ENCODE results near the gene NUP214. TPM values are rescaled to one million over a fixed set of nuclear protein-coding genes. Genes with fewer than 3 reads are reported as not detected.

Gene NUP214
- total RNA-seq, 1 experiment from 2014 or later: 35.5 TPM

DNA sequence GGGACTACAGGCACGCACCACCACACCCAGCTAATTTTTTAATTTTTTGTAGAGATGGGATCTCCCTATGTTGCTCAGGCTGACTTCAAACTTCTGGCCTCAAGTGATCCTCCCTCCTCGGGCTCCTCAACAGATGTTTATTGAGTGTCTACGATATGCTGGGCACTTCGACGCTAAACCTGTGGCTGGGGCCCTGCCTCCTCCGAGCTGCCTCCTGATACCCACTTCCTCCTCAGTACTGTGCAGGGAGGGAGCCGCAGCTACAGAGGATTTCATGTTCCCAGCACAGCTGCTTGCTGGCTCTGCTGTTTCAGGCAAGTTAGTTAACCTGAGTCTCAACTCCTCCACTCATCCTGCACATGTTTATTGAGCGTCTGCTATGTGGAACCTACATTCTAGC, 19.4 kb upstream of the NUP214 start (continued):
- TF ChIP-seq, protein P1, sequence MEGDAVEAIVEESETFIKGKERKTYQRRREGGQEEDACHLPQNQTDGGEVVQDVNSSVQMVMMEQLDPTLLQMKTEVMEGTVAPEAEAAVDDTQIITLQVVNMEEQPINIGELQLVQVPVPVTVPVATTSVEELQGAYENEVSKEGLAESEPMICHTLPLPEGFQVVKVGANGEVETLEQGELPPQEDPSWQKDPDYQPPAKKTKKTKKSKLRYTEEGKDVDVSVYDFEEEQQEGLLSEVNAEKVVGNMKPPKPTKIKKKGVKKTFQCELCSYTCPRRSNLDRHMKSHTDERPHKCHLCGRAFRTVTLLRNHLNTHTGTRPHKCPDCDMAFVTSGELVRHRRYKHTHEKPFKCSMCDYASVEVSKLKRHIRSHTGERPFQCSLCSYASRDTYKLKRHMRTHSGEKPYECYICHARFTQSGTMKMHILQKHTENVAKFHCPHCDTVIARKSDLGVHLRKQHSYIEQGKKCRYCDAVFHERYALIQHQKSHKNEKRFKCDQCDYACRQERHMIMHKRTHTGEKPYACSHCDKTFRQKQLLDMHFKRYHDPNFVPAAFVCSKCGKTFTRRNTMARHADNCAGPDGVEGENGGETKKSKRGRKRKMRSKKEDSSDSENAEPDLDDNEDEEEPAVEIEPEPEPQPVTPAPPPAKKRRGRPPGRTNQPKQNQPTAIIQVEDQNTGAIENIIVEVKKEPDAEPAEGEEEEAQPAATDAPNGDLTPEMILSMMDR (IDR thresholded peaks at IDR 0.05 in 2 of 3, conservative IDR thresholded peaks at IDR 0.05 in 1 of 3; ENCODE audit: borderline replicate concordance in 1 of 3, insufficient read depth in 1 of 3, low read depth in 2 of 3, low read length in 2 of 3): no peak
- TF ChIP-seq ELF1 (IDR thresholded peaks at IDR 0.05; ENCODE audit: borderline replicate concordance, low read depth) (no peak), ZFX (IDR thresholded peaks at IDR 0.05) (no peak), SIN3A (IDR thresholded peaks at IDR 0.05; ENCODE audit: low read depth) (no peak), FOSL1 (IDR thresholded peaks at IDR 0.05; ENCODE audit: low read depth) (no peak), YY1 (IDR thresholded peaks at IDR 0.05; ENCODE audit: extremely low read depth, insufficient replicate concordance, low read depth, low read length) (no peak)
- TF ChIP-seq, protein P2, sequence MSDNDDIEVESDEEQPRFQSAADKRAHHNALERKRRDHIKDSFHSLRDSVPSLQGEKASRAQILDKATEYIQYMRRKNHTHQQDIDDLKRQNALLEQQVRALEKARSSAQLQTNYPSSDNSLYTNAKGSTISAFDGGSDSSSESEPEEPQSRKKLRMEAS (IDR thresholded peaks at IDR 0.05): no peak

DNA sequence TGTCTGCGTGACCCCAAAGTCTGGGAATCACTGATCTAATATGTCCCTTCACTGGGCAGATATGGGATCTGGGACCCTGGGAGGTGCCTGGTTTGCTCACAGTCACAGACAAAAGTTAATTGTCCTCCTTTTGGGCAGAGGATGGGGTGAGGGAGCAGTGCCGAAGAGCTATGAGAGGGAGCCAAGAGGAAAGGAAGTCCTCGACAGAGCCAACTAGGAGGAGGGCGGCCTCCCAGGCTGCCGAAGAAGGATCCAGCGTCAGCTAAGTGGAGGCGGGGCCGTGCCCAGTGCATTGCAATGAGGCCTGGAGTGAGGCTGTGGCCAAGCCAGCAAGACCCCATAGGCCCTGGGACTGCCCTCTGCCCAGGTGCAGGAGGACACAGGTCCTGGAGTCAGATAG, 17.6 kb upstream of the NUP214 start:
- no peak for DNase-seq (ENCODE audit: low read depth, low spot score)
- H3K4me2 ChIP-seq (ENCODE audit: low read length): no peak overlapping the region
- H3K4me1 ChIP-seq (ENCODE audit: control insufficient read depth in 1 of 2, insufficient read depth in 2 of 2, low read length in 2 of 2): no peaks in the 10 kb centered on the region
- no peaks in the 10 kb centered on the region for H3K9me3 ChIP-seq (ENCODE audit: control insufficient read depth in 1 of 2, insufficient read depth in 1 of 2, low read depth in 1 of 2, low read length in 2 of 2)
- H3K9ac ChIP-seq (ENCODE audit: low read length): no peak overlapping the region
- H3K79me2 ChIP-seq (ENCODE audit: insufficient read depth, low read length): no peaks in the 10 kb centered on the region
- intact Hi-C loops (cut with micrococcal nuclease): no loop called here
- no peaks in the 10 kb centered on the region for H3K9me2 ChIP-seq (ENCODE audit: insufficient read depth)
- CTCF ChIA-PET: no interaction called here
- no peak for ATAC-seq
- H4K20me1 ChIP-seq (ENCODE audit: insufficient read depth): no peaks in the 10 kb centered on the region
- no peaks in the 10 kb centered on the region for H3K36me3 ChIP-seq (ENCODE audit: control insufficient read depth in 1 of 2, insufficient read depth in 2 of 2, low read length in 2 of 2)
- no TSS peak for BruUV-seq (replicated peaks)
- no peak overlapping the region for H2AFZ ChIP-seq (ENCODE audit: low read depth, low read length, poor library complexity, severe bottlenecking)
- no peak overlapping the region for H3K4me3 ChIP-seq (replicated peaks in 1 of 2; ENCODE audit: low read depth in 1 of 2, low read length in 2 of 2)
- RAD21 ChIA-PET (ENCODE audit: low non-redundant PET in 1 of 2, low total read pairs in 2 of 2, uncharacterized antibody in 2 of 2, unreplicated experiment in 2 of 2): no interaction called here
- no peak overlapping the region for H3K27ac ChIP-seq (ENCODE audit: low read depth, low read length)
- POLR2A ChIA-PET: no interaction called here
- H3K27me3 ChIP-seq (ENCODE audit: insufficient read depth, low read length): no peaks in the 10 kb centered on the region
- TF ChIP-seq POLR2AphosphoS5 (IDR thresholded peaks at IDR 0.05; ENCODE audit: low read depth, low read length) (no peak), YY1 (IDR thresholded peaks at IDR 0.05; ENCODE audit: extremely low read depth, insufficient replicate concordance, low read depth, low read length) (no peak), ELF1 (IDR thresholded peaks at IDR 0.05; ENCODE audit: borderline replicate concordance, low read depth) (no peak), RAD21 (IDR thresholded peaks at IDR 0.05; ENCODE audit: low read depth) (no peak), FOSL1 (IDR thresholded peaks at IDR 0.05; ENCODE audit: low read depth) (no peak), EGR1 (IDR thresholded peaks at IDR 0.05; ENCODE audit: low read depth) (no peak), ZFX (IDR thresholded peaks at IDR 0.05) (no peak), CEBPB (IDR thresholded peaks at IDR 0.05; ENCODE audit: low read depth) (no peak), SRF (IDR thresholded peaks at IDR 0.05; ENCODE audit: low read depth) (no peak), SP1 (IDR thresholded peaks at IDR 0.05; ENCODE audit: low read depth) (no peak), EZH2 (IDR thresholded peaks at IDR 0.05) (no peak), POLR2A (IDR thresholded peaks at IDR 0.05; ENCODE audit: borderline replicate concordance, extremely low read depth, insufficient read depth, insufficient read length) (no peak), EZH2phosphoT487 (IDR thresholded peaks at IDR 0.05; ENCODE audit: borderline replicate concordance) (no peak)
- TF ChIP-seq, protein P3, sequence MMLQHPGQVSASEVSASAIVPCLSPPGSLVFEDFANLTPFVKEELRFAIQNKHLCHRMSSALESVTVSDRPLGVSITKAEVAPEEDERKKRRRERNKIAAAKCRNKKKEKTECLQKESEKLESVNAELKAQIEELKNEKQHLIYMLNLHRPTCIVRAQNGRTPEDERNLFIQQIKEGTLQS (IDR thresholded peaks at IDR 0.05): no peak
- TF ChIP-seq, protein P4, sequence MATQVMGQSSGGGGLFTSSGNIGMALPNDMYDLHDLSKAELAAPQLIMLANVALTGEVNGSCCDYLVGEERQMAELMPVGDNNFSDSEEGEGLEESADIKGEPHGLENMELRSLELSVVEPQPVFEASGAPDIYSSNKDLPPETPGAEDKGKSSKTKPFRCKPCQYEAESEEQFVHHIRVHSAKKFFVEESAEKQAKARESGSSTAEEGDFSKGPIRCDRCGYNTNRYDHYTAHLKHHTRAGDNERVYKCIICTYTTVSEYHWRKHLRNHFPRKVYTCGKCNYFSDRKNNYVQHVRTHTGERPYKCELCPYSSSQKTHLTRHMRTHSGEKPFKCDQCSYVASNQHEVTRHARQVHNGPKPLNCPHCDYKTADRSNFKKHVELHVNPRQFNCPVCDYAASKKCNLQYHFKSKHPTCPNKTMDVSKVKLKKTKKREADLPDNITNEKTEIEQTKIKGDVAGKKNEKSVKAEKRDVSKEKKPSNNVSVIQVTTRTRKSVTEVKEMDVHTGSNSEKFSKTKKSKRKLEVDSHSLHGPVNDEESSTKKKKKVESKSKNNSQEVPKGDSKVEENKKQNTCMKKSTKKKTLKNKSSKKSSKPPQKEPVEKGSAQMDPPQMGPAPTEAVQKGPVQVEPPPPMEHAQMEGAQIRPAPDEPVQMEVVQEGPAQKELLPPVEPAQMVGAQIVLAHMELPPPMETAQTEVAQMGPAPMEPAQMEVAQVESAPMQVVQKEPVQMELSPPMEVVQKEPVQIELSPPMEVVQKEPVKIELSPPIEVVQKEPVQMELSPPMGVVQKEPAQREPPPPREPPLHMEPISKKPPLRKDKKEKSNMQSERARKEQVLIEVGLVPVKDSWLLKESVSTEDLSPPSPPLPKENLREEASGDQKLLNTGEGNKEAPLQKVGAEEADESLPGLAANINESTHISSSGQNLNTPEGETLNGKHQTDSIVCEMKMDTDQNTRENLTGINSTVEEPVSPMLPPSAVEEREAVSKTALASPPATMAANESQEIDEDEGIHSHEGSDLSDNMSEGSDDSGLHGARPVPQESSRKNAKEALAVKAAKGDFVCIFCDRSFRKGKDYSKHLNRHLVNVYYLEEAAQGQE (IDR thresholded peaks at IDR 0.05; ENCODE audit: low read depth): no peak
- TF ChIP-seq, protein P2 (IDR thresholded peaks at IDR 0.05): no peak
